GDM1 (cell line): ENCODE measurements around the gene MAOA.
A peak's percentile ranks its signal among the peaks of the same experiment; 100 is the strongest.
"Not testable (repeated sequence)": the region's sequence is repeated elsewhere in the genome, so short reads cannot be mapped to it uniquely, and the experiment has no call there.

Experiments
- DNase-seq: peaks from one replicate; lab custom pipeline; 2025; lab: John Stamatoyannopoulos, UW

MAOA gene

DNA sequence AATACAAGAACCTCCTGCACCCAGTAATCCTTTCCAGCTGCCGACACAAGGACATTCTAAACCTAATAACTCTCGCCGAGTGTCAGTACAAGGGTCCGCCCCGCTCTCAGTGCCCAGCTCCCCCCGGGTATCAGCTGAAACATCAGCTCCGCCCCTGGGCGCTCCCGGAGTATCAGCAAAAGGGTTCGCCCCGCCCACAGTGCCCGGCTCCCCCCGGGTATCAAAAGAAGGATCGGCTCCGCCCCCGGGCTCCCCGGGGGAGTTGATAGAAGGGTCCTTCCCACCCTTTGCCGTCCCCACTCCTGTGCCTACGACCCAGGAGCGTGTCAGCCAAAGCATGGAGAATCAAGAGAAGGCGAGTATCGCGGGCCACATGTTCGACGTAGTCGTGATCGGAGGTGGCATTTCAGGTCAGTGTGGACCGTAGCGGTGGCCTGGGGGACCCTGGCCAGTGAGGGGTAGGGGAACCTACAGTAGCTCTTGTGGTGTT lies at the start of gene MAOA:
Gene MAOA, plus strand, starts transcription at position 295 of the 490 bp plus-strand sequence. Its CDS starts 43 bp downstream, at position 338.
- DNase-seq: no peak

DNA sequence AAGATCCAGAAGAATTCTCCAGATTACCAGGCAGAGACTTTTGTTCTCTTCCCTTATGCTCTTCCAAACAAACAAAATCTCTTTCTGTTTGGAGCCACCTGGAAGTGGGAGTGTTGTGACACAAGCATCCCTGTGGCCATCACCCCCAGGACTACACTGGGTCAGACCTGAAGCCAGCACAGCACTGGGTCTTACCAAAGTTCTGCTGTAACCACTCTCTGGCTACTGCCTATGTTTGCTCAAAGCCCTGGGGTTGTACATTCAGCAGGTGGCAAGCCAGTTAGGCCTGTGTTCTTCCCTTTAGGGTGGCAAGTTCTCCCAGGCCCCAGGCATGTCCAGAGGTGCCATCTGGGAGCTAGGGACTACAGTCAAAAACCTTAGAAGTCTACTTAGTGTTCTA lies 43.7 kb upstream of the MAOA start:
- DNase-seq: no peak

DNA sequence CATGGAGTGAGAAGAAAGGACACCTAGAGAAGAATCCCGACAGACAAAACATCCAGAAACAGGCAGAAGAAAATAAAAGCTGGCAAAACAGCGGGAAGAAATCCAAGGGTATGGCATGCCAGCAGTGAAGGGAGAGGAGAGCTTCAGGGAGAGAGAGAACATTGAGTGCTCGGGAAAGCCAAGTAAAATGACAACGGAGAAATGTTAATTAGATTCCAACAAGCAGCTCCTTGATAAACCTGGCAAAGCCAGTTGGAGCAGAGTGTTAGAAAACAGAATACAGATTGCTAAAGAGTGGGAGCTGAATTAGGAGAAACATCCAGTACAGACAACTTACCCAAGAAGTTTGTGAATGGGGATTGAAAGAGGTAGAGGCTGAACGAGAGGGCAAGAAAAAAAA lies 40.4 kb upstream of the MAOA start:
- DNase-seq: no peak

DNA sequence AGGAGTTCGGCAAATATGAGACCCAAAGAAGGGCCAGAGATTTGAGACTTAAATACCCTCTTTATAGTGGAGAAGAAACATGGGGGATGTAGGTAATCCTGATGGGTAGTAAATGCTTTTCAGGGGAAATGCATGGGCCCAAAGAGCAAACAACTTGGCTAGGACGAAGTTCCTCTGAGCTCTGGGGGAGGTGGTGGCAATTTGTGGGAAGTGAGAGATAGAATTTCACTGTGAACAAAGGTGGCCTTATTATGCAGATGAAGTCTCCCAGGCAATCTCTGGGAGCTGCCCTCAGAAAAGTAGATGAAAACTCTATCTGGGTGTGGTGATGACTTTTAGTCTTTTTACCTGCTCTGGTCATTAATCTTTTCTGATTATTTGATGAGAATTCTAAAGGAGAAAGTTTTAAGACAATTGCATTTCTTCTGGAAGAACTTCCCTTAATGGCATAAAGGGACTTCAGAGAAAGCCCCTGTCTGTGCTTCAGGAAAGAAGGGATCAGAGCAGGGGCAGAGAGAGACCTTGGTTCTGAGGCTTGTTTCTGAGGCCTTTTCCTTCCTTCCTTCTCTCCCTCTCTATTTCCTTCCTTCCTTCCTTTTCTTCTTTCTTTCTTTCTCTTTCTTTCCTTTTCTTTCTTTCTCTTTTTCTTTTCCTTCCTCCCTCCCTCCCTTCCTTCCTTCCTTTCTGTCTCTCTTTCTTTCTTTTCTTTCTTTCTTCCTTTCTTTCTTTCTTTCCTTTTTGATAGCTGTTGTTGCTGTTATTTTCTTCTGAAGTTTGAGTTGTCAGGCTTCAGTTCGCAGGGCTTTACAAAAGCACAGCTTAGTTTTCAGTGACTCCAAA lies 37.5 kb upstream of the MAOA start:
- no peak for DNase-seq

DNA sequence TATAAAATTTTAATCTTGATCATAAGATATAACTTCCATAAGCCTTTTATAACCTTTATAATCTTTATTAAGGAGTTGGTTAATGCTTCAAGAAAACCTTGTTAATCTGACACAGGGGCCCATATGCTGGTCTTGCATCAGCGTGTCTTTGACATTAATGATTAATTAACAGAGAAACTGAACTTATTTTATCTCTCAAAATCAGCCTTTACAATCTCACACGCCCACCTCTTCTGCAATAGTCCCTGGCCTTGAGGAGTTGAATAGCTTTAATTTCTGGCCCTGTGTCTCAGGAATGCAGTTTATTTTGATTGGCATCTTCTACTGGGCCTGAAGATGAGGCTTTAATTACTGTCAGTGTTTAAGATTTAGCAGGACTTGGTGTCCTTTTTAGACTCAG lies 36.2 kb upstream of the MAOA start:
- not testable (repeated sequence) for DNase-seq

DNA sequence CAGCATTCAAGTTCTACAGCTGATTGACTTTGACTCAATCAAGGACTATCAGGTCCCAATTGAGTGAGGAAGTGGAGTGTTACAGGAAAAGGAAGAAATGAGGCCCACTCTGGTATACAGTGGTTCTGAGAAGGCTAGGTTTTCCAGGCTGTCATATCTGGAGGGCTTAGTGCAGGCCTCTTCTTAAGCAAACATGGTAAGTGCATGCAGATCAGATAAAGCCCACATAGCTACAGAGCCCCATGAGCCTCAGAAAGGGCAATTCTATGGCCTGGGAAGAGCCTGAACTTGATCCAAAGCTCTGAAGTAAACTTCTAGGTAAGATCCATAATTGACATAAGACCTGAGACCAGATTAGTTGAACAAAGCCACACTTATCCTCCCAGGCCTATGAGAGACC lies 29.0 kb upstream of the MAOA start:
- DNase-seq: no peak

DNA sequence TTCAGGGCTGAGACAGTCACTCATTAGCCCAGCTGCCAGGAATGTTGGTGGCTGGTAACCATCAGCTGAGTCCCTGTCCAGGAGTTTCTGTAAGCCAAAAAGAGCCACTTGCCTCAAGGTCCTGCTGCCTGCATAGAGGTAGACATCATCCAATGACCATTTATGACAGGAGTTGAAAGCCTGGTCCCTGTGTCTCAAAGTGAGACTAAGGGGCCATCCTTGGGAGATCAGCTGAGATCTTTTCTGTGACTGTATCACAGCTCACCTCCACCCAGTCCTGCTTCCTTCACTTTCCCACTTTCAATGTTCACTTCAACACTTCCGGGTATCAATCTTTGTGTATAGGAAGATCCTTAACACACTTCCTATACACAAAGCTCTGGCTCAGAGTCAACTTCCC lies 28.4 kb upstream of the MAOA start:
- DNase-seq: no peak

DNA sequence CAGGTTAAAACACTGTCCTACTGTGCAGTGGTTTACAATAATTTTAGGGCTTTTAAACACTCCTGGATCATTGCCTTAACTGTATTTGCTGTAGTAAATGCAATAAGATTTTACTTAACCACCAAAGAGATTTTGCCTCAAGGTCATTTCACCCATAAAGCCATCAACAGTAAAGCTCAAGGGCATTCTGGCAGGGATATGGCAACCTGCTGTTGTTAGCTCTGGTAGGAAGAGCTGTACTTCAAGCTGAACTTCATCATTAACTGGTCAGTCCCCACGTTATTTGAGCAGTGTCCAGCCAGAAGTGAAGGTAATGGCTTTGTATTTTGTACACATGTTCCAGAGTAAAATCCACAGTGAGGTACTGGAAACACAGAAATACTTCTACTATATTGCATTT lies 26.9 kb upstream of the MAOA start:
- DNase-seq: no peak

DNA sequence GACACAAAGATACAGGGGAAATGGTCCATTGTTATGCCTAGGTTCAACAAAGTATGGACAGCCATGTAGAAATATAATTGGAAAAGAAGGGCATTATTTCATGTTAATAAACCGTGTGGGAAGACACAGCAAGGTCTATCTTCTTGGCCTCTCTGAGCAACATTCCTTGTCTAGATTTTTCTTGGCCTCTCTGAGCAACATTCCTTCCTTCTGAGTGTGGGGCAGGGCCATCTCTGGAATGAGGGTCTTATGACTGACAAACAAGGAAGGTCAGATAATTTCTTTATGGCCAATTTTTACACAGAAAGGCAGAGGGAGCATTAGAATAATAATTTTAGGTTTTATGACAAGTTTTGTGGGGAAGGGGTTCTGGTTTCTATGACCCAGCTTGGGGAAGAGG lies 24.3 kb upstream of the MAOA start:
- no peak for DNase-seq

DNA sequence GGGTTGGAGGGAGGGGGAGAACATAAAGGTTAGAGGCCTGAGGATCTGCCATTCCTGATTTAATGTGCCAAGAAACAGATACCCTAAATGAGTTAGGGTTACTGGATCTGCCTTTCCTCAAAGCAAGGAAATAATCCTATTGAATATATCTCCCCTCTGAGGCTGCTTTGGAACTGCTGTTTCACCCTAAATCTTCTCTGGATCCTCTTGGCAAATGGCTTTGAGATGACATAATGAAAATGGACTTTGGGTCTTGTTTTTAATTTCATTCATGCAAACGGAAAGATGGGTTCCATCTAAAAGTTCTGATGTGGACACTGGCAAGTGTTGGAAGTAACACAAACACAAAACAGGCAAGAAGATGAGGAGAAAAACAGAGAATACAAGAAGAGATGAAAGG lies 23.0 kb upstream of the MAOA start:
- no peak for DNase-seq

DNA sequence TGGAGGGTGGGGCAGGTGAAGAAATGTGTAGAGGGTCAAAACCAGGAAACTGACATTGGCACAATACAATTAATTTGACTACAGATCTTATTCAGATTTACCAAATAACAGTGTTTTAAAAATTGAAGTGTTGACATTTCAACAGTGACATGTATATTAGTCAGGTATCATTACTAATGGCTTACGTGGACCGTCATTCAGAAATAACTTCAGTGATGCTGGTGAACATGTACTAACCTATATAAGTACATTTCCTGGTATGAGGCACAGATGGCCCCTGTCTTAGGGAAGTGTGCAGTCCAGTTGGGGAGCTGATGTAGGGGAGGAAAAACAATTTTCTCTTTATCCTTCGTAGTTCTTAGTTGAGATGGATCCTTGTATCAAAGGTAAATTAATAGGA lies 22.3 kb upstream of the MAOA start:
- DNase-seq: no peak

DNA sequence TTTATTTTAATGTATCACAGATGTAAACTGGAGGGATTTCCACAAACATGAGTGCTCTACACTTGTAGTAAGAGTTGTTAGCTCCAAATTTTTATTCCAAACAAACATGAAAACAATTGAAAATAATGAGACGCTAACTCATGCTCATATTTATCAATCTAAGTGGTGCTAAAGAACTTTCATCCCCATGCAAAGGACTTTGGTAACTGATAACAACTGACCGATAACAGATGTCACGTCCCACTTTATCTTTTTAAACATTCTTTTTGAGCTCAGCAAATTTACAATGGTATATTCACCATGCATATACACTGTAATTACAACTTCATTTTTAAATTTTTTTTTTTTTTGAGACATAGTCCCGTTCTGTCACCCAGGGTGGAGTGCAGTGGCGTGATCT lies 15.6 kb upstream of the MAOA start:
- no peak for DNase-seq

DNA sequence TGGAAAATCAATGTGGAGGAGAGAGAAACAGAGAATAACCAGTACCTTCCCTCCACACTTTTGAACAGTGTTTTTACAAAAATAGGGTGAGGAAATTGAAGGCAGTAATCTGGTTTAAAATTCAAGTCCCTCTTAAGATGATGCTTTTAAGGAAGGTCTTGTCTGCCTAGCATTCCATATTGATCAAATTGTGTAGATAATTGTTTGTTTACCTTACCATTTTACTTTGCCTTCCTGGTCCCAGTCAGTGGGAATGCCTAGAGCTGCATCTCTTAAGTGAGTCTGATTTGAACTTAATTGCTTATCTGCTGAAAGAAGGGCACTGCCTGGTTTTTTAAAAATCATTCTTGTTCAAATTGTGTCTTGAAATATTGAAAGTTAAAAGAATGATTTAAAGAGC lies 14.4 kb upstream of the MAOA start:
- DNase-seq: no peak

DNA sequence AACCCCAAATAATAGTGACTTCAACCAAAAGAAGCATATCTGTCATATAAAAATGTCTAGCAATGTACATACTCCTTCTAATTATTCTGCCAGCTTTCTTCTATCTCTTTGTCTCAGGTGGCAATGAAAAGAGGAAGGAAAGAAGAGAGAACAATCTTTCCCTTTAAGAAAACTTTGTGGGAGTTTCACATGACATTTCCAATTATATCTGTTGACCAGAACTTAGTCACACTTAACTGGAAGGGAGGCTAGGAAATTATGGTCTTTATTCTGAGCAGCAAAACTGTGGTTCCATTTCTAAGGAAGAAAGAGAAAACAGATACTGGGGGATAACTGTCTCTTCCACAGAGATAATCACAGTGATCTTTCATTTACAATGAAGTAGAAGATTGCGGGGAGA lies 12.9 kb upstream of the MAOA start:
- DNase-seq: peak; percentile 2

DNA sequence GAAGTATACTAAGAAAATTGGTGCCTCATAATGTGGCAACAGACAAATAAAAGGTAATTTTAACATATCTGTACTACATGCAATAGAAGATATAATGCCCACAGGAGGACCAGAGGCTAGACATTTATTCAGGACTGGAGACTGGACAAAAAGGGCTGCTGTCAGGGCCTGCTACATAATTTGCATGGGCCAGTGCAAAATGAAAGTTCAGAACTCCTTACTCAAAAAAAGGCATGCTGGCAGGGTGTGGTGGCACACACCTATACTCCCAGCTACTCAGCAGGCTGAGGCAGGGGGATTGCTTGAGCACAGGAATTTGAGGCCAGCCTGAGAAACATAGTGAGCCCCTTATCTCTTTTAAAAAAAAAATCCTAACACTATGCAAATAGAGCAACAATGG lies 12.4 kb upstream of the MAOA start:
- no peak for DNase-seq

DNA sequence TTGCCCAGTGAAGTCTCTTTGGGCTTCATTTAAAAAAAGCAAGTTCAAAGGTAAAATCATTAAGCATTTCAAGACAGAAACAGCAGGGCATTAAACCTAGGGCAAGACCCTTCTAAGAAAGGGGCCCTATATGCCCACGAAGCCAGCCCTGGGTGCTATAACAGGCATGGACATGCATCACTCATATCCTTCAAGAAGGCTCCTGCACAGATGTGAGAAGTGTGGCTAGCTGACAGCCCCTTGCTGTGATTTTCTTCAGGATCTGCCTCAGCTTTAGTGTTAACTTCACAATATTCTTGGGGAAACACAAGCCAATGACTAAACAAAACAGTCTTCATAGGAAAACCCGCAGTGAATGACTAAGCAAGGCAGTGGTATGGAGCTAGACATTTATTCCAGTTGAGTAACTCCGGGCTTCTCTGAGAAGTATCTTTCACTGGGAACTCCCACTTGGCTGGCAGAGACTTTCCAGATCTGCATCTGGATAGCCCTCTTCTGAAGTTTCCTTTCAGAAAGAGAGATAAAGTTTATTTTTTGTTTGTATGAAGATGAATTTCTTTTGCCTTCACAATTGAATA lies 11.9 kb upstream of the MAOA start:
- no peak for DNase-seq

DNA sequence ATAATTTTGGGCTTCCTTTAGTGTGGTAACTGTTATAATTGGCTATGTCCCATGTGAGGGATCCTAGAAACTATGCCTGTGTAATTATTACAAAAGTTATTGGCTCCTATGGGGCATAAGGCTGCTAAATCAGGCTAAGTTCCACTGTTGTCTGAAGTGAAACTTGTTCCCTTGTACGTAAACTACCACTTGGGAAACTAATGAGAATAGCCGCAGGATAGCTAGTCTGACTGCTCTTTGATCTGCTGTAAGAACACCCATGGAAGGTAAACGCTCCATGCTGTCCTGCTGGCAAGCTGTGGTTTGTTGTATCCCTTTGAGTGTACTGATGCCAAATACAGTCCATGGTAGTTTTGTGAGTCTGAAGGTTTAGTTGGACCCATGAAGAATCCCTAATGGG lies 9.3 kb upstream of the MAOA start:
- DNase-seq: no peak

DNA sequence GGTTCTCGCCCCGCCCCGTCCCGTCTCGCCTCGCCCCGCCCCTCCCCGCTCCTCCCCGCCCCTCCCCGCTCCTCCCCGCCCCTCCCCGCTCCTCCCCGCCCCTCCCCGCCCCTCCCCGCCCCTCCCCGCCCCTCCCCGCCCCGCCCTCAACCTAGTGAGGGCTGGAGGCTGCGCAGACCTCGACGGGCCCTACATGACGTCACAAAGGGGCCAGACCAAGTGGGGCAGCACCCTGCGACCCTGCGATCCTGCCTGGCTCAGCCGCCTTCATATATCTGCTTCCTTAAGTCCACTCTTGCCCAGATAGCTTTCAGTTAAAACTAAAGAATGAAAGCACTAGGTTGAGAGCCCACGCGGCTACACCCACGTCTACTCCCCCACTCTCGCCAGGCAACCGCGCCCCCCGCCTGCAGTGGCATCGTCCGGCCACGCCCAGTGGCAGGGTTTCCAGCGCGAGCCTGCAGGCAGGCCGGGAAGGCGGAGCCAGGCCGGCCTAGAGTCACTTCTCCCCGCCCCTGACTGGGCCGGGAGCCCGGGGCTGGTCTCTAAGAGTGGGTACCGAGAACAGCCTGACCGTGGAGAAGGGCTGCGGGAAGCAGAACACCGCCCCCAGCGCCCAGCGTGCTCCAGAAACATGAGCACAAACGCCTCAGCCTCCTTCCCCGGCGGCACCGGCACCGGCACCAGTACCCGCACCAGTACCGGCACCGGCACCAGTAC lies 1.5 kb upstream of the MAOA start:
- peak; percentile 77 for DNase-seq

DNA sequence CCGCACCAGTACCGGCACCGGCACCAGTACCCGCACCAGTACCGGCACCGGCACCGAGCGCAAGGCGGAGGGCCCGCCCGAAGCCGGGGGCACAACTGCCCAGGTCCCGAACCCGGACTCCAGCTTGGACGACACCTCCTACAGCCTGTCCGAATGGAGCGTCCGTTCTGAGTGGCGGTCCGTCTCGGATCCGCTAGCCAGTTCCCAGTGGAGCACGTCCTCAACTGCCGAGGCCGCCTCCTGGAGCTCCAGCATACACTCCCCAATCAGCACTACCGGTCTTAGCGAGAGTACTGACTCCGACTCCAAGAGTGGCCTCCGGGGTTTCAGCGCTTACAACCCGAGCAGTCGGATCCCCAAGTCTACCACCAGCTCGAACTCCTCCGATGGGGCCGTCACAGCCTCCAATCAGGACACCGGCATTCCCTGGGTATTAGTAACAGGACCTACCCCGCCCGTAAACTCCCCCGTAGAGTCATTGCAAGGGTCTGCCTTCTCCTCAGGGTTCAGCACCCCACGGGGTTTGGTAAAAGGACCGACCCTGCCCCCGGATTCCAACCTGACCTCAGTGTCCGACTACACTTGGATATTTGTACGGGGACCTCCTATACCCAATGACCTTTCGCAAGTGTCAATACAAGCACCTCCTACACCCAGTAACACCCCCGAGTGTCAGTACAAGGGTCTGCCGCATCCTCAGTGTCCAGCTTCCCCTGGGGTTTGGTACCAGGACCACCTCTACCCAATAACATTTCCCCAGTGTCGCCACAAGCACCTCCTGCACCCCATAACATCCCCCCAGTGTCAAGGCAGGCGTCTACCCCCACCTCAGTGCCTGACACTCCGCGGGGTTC lies 721 bp upstream of the MAOA start:
- DNase-seq: no peak

DNA sequence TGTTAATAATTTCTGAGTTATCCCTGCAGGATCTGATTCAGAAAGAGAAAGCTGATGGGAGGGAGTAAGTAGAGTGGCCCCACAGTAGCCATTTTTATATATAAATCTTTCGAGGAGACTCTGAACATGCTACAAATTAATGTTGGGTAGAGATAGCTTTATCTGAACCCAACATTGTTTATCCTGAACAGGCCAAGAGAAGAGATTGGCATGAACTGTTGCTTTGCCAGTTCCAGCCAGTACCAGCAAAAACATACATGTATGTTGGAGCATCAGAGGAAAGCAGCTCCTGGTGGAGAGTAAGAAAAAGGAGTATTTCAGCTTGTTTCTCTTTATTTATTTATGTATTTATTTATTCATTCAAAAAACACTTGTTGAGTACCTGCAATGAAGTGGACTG lies 1.6 kb downstream of the MAOA start:
- DNase-seq: no peak

DNA sequence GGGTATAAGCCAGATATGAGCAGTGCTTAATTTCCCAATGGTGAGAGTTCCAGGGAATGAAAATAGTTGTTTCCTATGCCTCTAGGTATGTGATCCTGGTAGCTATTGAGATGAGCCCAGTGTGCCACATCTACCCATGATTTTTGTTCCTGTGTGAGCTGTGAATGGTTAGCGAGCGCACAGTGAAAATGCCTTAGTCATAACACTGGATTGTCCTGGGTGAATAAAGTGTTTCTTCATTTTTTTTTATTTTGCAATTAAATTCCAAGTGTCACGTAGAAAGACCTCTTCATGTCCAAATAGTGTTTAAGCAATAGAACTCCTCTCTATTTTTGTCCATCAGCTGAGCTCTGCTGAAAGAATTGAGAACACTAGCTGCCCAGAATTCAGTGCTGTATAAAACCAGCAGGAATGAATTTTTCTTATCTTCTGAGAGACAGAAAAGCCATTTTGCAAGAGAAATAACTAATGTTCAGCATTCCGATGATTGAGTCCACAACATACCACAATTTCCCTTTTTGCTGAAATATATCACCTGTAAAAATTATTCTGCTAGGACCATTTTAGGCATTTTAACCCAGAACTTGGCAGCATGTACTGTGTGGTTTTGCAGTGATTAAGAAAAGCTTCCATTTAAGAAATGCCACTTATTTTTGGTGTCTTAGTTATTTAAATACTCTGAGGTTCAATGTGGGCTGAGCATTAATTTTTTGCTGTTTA lies 5.6 kb downstream of the MAOA start:
- no peak for DNase-seq

DNA sequence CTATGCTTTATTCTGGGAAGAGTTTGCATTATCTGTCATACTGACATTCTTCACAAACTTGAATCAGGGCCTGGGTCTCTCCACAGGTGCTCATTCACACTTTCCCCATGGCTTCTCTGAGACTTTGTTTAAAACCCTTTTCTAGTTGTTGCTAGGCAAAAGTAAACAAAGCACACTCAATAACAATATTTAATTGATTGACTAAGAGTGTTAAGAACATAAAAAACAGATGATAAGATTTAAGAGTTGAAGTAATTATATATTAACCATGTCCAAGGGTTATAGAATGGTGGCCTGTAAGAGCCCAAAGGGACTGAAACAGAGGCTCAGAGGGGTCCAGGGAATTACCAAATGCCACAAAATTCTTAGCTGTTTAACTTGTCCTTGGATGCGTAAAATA lies 7.1 kb downstream of the MAOA start:
- no peak for DNase-seq
